ENCODE data around the gene ZDHHC21. TPM values are rescaled to one million over a fixed set of nuclear protein-coding genes. Genes with fewer than 3 reads are reported as not detected.

The ZDHHC21 gene
- total and polyA plus RNA-seq, 9 of the 15 experiments (the other 6 are each of a cell fraction or from before 2014, with no cell fraction given), result 0.10 to 1.9 (median 1.00) TPM

- Histone ChIP-seq H3K4me3 (no peak overlapping the region), H3K4me1 (replicated peaks in 1 of 2; ENCODE audit: control insufficient read depth in 2 of 2, insufficient read depth in 2 of 2, low read length in 2 of 2) (no peaks in the 10 kb centered on the region), H4K20me1 (replicated peaks; ENCODE audit: control insufficient read depth, insufficient read depth, low read length) (no peaks in the 10 kb centered on the region), H3K27ac (ENCODE audit: extremely low read depth, low read depth, low read length) (no peak overlapping the region), H3K9me1 (ENCODE audit: control insufficient read depth, insufficient read depth, low read length) (no peaks in the 10 kb centered on the region), H3K79me2 (ENCODE audit: control insufficient read depth, insufficient read depth, low read length) (no peaks in the 10 kb centered on the region), H3K9me3 (replicated peaks; ENCODE audit: control insufficient read depth, insufficient read depth, low read depth, low read length) (no peaks in the 10 kb centered on the region), H3K36me3 (ENCODE audit: control insufficient read depth, insufficient read depth, low read length) (no peaks in the 10 kb centered on the region), H2AFZ (ENCODE audit: low read depth, low read length) (no peak overlapping the region), H3K27me3 (ENCODE audit: control insufficient read depth in 2 of 2, insufficient read depth in 2 of 2, low read length in 2 of 2) (no peaks in the 10 kb centered on the region; a peak in 1 of 5 replicates), H3K9ac (ENCODE audit: insufficient read depth in 1 of 2, low read depth in 2 of 2, low read length in 2 of 2) (no peak overlapping the region), H3K4me2 (ENCODE audit: insufficient read depth, low read length) (no peak overlapping the region)
- no TSS peak for BruUV-seq (replicated peaks)
- CTCF ChIA-PET (ENCODE audit: low intra/inter-chr PET ratio), result no interaction called here
- POLR2A ChIA-PET, result no interaction called here
- in situ Hi-C loops (cut with MboI) (no loop called here), intact Hi-C loops (cut with micrococcal nuclease) (no loop called here)
- ATAC-seq, result no peak
- DNase-seq (ENCODE audit: extremely low read depth in 1 of 4, low spot score in 3 of 4), result no peak
- no peak for FAIRE-seq
- TF ChIP-seq, protein P1, sequence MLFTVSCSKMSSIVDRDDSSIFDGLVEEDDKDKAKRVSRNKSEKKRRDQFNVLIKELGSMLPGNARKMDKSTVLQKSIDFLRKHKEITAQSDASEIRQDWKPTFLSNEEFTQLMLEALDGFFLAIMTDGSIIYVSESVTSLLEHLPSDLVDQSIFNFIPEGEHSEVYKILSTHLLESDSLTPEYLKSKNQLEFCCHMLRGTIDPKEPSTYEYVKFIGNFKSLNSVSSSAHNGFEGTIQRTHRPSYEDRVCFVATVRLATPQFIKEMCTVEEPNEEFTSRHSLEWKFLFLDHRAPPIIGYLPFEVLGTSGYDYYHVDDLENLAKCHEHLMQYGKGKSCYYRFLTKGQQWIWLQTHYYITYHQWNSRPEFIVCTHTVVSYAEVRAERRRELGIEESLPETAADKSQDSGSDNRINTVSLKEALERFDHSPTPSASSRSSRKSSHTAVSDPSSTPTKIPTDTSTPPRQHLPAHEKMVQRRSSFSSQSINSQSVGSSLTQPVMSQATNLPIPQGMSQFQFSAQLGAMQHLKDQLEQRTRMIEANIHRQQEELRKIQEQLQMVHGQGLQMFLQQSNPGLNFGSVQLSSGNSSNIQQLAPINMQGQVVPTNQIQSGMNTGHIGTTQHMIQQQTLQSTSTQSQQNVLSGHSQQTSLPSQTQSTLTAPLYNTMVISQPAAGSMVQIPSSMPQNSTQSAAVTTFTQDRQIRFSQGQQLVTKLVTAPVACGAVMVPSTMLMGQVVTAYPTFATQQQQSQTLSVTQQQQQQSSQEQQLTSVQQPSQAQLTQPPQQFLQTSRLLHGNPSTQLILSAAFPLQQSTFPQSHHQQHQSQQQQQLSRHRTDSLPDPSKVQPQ (CRISPR knock-in tag; IDR thresholded peaks at IDR 0.05; ENCODE audit: borderline replicate concordance), result no peak
- TF ChIP-seq BDP1 (IDR thresholded peaks at IDR 0.05; ENCODE audit: insufficient read depth, insufficient read length), result no peak
- TF ChIP-seq MITF (IDR thresholded peaks at IDR 0.05), result no peak
- TF ChIP-seq BHLHE40 (IDR thresholded peaks at IDR 0.05; ENCODE audit: low read length), result no peak
- TF ChIP-seq ETS1 (conservative IDR thresholded peaks at IDR 0.05; ENCODE audit: control insufficient read depth, low read depth, low read length), result no peak
- TF ChIP-seq TCF7L2 (IDR thresholded peaks at IDR 0.05; ENCODE audit: low read depth, low read length), result no peak
- TF ChIP-seq ARHGAP35 (IDR thresholded peaks at IDR 0.05; ENCODE audit: partially characterized antibody), result no peak
- TF ChIP-seq SUPT5H (IDR thresholded peaks at IDR 0.05), result no peak
- TF ChIP-seq ZEB2 (IDR thresholded peaks at IDR 0.05), result no peak
- 5% methylated on average over 4 of the region's 4 CpGs for WGBS (ENCODE audit: insufficient coverage, low coverage, missing lambda C conversion rate)
Measured at GRCh38 chr9:14715102-14715501, 21.9 kb upstream of the ZDHHC21 start.

Measured in K562 (cell line).